Measurements from ENCODE around the gene BHLHA15.

Gene BHLHA15

GRCh38 chr7:98185101-98185500, 26.1 kb upstream of the BHLHA15 start:
- TF ChIP-seq, protein P1, sequence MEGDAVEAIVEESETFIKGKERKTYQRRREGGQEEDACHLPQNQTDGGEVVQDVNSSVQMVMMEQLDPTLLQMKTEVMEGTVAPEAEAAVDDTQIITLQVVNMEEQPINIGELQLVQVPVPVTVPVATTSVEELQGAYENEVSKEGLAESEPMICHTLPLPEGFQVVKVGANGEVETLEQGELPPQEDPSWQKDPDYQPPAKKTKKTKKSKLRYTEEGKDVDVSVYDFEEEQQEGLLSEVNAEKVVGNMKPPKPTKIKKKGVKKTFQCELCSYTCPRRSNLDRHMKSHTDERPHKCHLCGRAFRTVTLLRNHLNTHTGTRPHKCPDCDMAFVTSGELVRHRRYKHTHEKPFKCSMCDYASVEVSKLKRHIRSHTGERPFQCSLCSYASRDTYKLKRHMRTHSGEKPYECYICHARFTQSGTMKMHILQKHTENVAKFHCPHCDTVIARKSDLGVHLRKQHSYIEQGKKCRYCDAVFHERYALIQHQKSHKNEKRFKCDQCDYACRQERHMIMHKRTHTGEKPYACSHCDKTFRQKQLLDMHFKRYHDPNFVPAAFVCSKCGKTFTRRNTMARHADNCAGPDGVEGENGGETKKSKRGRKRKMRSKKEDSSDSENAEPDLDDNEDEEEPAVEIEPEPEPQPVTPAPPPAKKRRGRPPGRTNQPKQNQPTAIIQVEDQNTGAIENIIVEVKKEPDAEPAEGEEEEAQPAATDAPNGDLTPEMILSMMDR (conservative IDR thresholded peaks at IDR 0.05; ENCODE audit: low read depth): no peak
- DNase-seq (ENCODE audit: low spot score): no peak
- ChIA-PET POLR2A (ENCODE audit: low non-redundant PET) (no interaction called here), CTCF (interaction anchor here (1.1 kb wide), 1 partner anchor 16 kb away, joined by 4 read pairs; no protein-coding TSS in a partner anchor)
- no peak overlapping the region for H3K27ac ChIP-seq

DNA sequence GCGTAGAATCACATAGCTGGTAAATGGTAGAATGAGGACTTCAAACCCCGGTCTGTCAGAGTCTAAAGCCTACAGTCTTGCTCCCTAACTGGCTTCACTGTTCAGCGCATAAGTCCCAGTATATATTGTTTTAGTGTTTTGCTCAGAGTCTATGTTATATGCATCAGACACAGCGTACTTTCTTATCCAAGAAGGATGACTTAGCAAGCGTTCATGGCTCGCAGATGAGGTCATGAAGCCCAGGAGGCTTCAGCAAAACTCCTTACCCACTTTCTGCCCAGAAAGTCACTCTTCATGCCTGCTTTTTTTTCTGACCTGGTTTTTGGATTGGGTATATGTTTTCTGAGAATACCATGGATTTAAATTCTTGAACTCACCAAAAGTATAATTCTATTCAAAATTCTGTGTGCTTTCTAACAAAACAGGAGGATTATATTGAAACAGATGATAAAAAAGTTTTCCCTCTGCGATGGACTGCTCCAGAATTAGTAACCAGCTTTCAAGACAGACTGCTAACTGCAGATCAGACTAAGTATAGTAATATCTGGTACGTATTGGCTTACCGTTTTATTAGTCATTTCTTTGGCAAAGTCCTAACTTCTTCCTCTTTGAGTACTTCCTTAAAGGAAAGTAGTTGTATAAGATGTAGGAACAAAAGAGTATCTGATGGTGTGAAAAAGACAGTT, 24.6 kb upstream of the BHLHA15 start:
- ChIA-PET CTCF (interaction anchor here (0.7 kb wide), 1 partner anchor 19 kb away, joined by 3 read pairs; no protein-coding TSS in a partner anchor), POLR2A (ENCODE audit: low non-redundant PET) (no interaction called here)
- DNase-seq (ENCODE audit: low spot score): no peak
- H3K27ac ChIP-seq: peak overlapping the region; percentile 19; the same call in 1 of the 2 replicates
- TF ChIP-seq, protein P1 (conservative IDR thresholded peaks at IDR 0.05; ENCODE audit: low read depth): no peak

GRCh38 chr7:98187138-98187502, 24.1 kb upstream of the BHLHA15 start:
- TF ChIP-seq, protein P1 (conservative IDR thresholded peaks at IDR 0.05; ENCODE audit: low read depth): no peak
- H3K27ac ChIP-seq: no peak overlapping the region
- no peak for DNase-seq (ENCODE audit: low spot score)
- ChIA-PET POLR2A (ENCODE audit: low non-redundant PET) (no interaction called here), CTCF (interaction anchor here (0.7 kb wide), 1 partner anchor 19 kb away, joined by 3 read pairs; no protein-coding TSS in a partner anchor)

- ChIA-PET CTCF (interaction anchor here (0.6 kb wide), 1 partner anchor 696 kb away, joined by 3 read pairs; no protein-coding TSS in a partner anchor), POLR2A (ENCODE audit: low non-redundant PET) (no interaction called here)
- no peak overlapping the region for H3K27ac ChIP-seq
- TF ChIP-seq, protein P1 (conservative IDR thresholded peaks at IDR 0.05; ENCODE audit: low read depth): no peak
- no peak for DNase-seq (ENCODE audit: low spot score)
Observed at GRCh38 chr7:98189559-98189958, 21.7 kb upstream of the BHLHA15 start.

- no peak for DNase-seq (ENCODE audit: low spot score)
- ChIA-PET POLR2A (ENCODE audit: low non-redundant PET) (no interaction called here), CTCF (interaction anchor here (0.6 to 1.2 kb wide), 2 partner anchors 23 to 26 kb away, joined by 3 to 4 read pairs; no protein-coding TSS in a partner anchor)
- TF ChIP-seq, protein P1 (conservative IDR thresholded peaks at IDR 0.05; ENCODE audit: low read depth): no peak
- no peak overlapping the region for H3K27ac ChIP-seq
Observed at GRCh38 chr7:98191668-98192431, 19.4 kb upstream of the BHLHA15 start.

GRCh38 chr7:98192781-98193457, 18.3 kb upstream of the BHLHA15 start:
- H3K27ac ChIP-seq: no peak overlapping the region
- POLR2A ChIA-PET (ENCODE audit: low non-redundant PET): no interaction called here
- CTCF ChIA-PET: interaction anchor here (0.6 to 1.2 kb wide), 2 partner anchors 24 to 27 kb away, joined by 3 to 4 read pairs; no protein-coding TSS in a partner anchor
- TF ChIP-seq, protein P1 (conservative IDR thresholded peaks at IDR 0.05; ENCODE audit: low read depth): no peak
- DNase-seq (ENCODE audit: low spot score): no peak
